Fibroblast of villous mesenchyme (primary cell): ENCODE data around the gene PHLPP1. TPM values are rescaled to one million over a fixed set of nuclear protein-coding genes. Genes with fewer than 3 reads are reported as not detected.

Experiments
- DNase-seq: peaks from one replicate; pipeline ENCODE4 v3.0.0-alpha.2; 2010; ENCODE audit warnings: low read depth
- H3K4me3 ChIP-seq: 2 replicates; pipeline ENCODE4 v1.5.1; 2011; ENCODE audit warnings: low read depth, mild to moderate bottlenecking, low read length
- total RNA-seq: library from RNA; depleted of rRNA; stranded (reverse); fragments of >200 nt; gene quantifications from 2 replicates; pipeline ENCODE4 v1.2.3, GENCODE V29; 2012
- TF ChIP-seq, protein P1 (sequence below): IDR thresholded peaks from 2 replicates; pipeline ENCODE4 v1.5.1; 2012; ENCODE audit warnings: low read depth, mild to moderate bottlenecking, low read length; ENCODE audit not compliant: insufficient read depth

Gene PHLPP1
- total RNA-seq, 1 donor, result 4.7 TPM

DNA sequence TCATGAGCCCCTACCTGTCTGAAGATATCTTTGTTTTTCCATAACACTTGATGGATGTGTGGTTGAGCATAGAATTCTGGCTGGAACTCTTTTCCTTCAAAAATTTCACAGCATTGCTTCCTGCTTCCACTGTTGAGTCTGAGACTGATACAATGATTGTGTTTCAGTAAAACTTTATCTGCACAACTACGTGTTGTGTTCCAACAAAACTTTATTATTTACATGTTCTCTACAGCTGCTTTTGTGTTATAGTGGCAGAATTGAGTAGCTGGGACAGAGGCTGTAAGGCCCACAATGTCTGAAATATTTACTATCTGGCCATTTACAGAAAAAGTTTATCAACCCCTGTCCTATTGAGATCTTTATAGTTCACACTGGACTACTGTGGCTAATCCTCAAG is 275.3 kb downstream of the PHLPP1 start:
- H3K4me3 ChIP-seq, result no peak overlapping the region
- no peak for DNase-seq
- TF ChIP-seq, protein P1, sequence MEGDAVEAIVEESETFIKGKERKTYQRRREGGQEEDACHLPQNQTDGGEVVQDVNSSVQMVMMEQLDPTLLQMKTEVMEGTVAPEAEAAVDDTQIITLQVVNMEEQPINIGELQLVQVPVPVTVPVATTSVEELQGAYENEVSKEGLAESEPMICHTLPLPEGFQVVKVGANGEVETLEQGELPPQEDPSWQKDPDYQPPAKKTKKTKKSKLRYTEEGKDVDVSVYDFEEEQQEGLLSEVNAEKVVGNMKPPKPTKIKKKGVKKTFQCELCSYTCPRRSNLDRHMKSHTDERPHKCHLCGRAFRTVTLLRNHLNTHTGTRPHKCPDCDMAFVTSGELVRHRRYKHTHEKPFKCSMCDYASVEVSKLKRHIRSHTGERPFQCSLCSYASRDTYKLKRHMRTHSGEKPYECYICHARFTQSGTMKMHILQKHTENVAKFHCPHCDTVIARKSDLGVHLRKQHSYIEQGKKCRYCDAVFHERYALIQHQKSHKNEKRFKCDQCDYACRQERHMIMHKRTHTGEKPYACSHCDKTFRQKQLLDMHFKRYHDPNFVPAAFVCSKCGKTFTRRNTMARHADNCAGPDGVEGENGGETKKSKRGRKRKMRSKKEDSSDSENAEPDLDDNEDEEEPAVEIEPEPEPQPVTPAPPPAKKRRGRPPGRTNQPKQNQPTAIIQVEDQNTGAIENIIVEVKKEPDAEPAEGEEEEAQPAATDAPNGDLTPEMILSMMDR, result no peak

DNA sequence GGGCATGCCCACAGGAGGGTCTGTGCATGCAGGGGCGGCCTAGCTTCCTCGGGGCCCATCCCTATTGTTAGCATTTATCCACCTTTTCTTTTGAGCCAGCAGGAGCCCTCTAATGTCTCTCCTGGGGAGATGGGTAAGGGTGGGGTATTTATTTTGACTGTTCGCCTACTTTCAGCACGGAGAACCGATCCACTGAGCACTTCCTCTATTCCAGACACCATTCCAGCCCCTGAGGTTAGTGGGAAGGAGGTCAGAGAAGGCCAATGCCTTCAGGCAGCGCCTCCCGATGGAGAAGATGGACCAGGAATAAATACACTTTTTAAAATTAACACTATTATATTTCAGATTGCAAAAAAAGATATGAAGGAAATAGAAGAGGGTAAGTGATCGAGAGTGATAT is 276.0 kb downstream of the PHLPP1 start:
- TF ChIP-seq, protein P1, result no peak
- no peak overlapping the region for H3K4me3 ChIP-seq
- no peak for DNase-seq

DNA sequence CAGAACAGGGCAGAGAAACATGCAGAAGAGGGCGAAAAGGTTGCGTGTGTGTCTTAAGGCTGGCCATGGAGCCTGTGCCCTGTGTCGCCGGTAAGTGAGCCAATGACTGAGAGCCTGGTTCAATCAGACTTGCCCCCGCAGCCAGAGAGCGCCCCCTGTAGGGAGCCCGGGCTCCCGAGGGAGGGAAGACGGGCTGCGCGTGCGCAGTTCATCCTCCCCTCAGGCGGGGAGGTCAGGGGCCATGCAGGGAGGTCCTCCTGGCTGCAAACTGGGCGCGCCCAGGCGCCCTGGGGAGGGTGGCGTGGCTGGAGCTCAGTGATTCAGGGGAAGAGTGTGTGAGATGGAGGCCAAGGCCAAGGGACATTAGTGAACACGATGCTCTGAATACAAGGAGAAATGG is 276.6 kb downstream of the PHLPP1 start:
- no peak overlapping the region for H3K4me3 ChIP-seq
- TF ChIP-seq, protein P1, result no peak
- no peak for DNase-seq

DNA sequence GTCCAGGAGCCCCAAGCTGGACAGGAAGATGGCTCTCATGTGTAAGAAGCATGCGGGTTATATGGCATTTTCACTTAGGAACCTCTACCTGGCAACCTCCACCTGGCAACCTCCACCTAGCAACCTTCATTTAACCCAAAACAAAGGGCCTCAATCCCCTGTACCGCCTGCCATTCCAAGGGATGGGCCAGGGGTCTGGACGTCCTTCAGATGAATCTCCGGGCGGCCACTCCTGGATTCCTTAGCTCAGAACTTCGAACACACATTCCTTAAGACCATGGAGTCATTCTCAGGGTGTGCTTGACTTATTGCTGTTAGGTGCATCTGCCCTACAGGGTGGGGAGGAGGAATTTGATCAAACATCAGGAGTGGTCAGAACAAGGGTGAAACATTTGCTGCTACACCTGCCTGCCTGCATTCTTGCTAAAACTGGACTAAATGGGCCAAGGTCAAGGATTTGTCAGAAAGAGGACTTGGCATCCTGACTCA is 277.6 kb downstream of the PHLPP1 start:
- TF ChIP-seq, protein P1, result no peak
- DNase-seq, result no peak
- no peak overlapping the region for H3K4me3 ChIP-seq

DNA sequence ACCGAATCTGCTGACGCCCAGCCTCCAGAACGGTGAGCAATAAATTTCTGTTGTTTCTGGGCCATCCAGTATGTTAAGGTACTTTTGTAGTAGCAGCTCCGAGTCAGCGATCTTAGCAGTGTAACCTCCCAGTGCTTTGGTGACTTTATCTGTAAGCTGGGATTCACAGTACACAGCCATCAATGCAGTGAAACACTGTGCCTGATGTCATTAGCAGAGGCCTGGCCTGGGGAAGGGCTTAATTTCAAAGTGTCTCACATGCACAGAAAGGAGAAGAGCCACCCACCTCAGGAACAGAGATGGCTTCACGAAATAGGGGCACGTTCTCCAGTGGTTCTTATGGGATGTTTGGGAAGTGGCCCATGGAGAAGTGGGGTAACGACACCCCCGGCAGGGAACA is 281.2 kb downstream of the PHLPP1 start:
- H3K4me3 ChIP-seq, result no peak overlapping the region
- no peak for DNase-seq
- TF ChIP-seq, protein P1, result no peak

DNA sequence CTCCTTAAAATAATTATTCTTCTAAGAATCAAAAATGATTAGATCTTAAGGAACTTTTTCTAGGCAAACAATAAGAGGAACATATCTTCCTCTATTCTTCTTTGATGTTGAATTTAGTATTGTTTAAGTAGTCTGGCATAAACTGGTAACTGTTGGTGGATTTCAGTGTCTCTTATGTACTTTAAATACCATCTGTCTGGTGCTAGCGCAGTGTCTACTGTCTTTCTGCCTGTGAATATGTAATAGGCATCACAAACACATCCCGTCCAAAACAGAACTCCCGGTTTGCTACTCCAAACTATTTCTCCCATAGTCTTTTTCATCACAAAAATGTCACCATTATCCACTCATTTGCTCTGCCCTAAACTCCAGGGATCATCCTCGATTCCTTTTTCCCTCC is 281.7 kb downstream of the PHLPP1 start:
- no peak overlapping the region for H3K4me3 ChIP-seq
- no peak for DNase-seq
- TF ChIP-seq, protein P1, result no peak

DNA sequence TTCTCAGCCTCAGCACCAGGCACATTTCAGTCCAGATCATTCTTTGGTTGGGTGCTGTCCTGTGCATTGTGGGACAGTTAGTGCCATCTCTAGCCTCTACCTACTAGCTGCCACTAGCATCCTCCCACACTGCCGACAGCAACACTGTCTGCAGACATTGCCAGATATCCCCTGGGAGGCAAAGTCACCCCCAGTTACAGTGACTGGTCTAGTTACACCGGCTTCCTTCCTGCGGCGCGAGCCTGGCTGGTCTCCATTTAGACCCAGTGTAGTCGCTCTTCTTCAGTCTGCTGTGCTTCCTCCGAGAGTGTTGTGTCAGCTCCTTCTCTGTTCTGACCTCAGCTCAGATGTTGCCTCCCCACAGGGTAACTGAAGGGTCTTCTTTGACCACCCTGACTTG is 283.1 kb downstream of the PHLPP1 start:
- H3K4me3 ChIP-seq, result no peak overlapping the region
- TF ChIP-seq, protein P1, result no peak
- no peak for DNase-seq
